DMS 273 (cell line): ENCODE measurements around the gene ORM1.
"Not testable (repeated sequence)": the region's sequence is repeated elsewhere in the genome, so short reads cannot be mapped to it uniquely, and the experiment has no call there.

Source experiments
- DNase-seq: peaks from one replicate; lab custom pipeline; 2025; ENCODE audit not compliant: unreplicated experiment; lab: John Stamatoyannopoulos, UW

The ORM1 gene

DNA sequence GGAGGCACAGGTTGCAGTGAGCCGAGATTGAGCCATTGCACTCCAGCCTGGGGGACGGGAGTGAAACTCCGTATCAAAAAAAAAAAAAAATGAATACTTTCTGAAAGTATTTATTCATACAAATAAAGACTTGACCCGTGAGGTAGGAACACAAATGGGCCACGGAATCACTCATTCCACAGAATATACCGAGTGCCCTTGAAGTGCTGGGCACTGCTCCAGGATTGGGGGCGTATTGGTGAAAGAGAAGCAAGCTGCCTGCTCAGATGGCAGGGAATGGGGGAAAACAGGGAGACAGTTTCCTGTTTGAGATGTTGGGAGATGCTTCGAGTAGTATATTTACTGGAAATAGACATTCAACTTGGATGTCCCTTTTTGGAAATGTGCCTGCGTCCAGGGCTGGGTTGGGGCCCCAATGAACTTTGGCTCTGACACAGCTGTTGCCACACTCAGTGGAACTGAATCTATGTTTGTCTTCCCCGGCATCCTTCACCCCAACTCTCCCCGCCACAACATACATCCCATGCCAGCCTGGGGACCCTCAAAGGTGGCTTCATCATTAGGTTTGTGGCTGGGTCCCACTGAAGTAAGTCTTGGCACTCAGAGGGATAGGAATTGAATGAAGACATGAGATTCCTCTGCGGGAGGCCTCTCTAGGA, 609 bp upstream of the ORM1 start:
- DNase-seq = peak; percentile 12

DNA sequence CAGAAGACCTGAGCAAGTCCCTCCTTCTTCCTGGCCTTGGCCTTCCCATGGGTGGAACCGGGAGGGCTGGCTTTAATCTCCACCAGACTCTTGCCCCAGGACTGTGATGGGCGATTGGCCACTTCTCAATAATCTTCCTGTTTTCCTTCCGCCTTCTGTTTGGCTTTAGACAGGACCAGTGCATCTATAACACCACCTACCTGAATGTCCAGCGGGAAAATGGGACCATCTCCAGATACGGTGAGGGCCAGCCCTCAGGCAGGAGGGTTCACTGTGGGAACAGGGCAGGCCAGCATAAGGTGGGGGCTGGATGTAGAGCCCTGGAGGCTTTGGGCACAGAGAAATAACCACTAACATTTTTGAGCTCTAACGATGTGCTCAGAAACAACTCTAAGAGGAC, 951 bp downstream of the ORM1 start:
- not testable (repeated sequence) for DNase-seq

DNA sequence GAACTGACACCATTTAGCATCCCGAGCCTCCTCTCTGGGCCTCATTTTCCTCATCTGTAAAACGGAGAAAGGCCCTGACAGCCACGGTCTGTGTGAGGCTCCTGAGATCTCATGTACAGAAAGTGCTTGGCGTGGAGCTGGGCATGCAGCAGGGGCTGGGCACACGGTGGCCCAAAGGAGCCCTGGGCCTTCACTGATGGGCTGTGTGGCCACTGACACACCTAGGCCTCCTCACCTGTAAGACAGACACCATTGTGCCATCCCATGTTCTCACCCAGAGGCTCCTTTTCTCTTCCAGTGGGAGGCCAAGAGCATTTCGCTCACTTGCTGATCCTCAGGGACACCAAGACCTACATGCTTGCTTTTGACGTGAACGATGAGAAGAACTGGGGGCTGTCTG, 1.6 kb downstream of the ORM1 start:
- DNase-seq = no peak

DNA sequence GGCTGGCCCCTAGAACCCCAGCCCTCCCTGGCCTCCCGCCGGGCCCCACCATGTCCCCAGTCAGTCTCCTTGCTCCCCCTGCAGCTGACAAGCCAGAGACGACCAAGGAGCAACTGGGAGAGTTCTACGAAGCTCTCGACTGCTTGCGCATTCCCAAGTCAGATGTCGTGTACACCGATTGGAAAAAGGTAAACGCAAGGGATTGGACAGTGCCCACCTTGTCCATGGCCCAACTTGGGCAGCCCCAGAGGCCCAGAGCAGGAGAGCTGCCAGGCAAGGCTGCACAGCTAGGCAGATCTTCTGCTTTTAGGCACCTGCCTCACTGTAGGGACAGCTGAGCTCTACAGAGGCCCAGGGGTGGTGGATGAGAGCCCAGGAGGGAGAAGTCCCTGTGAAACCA, 2.1 kb downstream of the ORM1 start:
- not testable (repeated sequence) for DNase-seq

DNA sequence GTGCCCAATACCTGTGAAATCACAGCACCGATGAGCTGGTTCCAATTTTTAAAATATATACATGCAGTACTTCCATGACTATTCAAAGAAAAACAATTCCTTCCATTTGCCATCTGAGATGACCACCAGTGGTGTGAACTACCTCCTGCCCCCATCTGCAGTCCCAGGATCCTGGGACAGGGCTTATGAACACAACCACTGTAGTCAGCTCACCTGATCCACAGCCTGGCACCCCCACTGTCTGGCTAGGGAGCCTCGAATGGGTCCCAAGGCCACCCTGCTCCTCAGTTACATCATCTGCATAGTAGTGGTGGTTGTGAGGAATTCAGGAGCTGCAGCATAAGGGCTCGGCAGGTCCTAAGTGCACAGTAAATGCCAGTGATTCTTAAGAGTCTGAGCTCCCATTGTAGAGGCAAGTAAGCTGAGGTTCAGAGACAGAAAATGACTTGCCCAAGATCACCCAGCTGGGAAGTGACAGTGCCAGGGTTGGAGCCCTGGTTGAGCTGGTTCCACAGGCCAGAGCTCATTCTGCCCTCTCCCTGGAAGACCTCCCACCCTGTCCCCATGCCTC, 2.9 kb downstream of the ORM1 start:
- DNase-seq = not testable (repeated sequence)

DNA sequence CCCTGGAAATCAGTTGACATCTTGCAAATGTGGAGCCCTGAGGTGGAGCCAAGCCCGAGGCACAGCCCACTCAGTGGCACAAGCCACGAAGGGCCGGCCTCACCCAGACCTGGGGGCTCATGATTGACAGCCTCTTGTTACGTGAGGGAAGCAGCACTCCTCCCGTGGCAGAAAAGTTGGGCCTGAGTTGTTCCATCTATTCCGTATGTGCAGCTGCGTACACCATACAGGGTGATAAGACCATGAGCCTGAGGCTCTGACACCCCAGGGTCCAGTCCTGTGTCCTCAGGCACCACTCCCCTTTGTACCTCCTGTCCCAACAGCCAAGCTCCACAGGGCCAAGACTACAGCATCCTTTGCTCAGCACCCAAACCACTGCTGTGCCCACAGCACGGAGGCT, 4.9 kb downstream of the ORM1 start:
- DNase-seq = no peak

DNA sequence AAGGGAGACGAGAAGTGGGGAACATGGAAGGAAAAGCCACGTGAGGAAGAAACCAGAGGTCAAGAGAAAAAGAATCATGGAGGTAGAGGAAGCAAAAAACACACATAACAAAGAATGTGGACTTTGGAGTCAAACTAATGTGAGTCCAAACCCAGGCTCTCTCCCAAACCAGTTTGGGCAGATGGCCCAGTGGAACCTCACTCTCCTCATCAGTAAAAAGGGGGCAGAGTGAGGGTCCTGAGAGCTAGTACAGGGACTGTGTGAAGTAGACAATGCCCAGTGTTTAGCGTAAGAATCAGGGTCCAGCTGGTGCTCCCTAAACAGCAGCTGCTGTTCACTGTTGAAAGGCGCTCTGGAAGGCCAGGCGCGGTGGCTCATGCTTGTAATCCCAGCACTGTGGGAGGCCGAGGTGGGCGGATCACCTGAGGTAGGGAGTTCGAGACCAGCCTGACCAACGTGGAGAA, 5.5 kb downstream of the ORM1 start:
- DNase-seq = peak; percentile 9

DNA sequence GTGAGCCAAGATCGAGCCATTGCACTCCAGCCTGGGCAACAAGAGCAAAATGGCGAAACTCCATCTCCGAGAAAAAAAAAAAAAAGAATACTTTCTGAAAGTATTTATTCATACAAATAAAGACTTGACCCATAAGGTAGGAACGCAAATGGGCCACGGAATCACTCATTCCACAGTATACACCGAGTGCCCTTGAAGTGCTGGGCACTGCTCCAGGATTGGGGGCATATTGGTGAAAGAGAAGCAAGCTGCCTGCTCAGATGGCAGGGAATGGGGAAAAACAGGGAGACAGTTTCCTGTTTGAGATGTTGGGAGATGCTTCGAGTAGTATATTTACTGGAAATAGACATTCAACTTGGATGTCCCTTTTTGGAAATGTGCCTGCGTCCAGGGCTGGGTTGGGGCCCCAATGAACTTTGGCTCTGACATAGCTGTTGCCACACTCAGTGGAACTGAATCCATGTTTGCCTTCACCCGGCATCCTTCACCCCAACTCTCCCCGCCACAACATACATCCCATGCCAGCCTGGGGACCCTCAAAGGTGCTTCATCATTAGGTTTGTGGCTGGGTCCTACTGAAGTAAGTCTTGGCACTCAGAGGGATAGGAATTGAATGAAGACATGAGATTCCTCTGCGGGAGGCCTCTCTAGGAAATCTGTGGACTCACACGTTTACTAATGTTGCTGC, 6.2 kb downstream of the ORM1 start:
- peak; percentile 6 for DNase-seq

DNA sequence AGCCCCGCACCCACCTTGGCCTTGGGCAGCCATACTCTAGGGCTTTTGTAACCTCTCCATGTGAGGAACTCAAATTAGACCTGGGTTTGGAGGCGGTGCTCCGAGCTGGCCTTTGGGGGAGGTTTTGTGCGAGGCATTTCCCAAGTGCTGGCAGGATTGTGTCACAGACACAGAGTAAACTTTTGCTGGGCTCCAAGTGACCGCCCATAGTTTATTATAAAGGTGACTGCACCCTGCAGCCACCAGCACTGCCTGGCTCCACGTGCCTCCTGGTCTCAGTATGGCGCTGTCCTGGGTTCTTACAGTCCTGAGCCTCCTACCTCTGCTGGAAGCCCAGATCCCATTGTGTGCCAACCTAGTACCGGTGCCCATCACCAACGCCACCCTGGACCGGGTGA, 6.7 kb downstream of the ORM1 start, which contains the start of gene ORM2:
Gene ORM2 (plus strand): TSS at position 245 of the 398 bp plus-strand sequence. CDS start 36 bp downstream, at position 281.
- not testable (repeated sequence) for DNase-seq

DNA sequence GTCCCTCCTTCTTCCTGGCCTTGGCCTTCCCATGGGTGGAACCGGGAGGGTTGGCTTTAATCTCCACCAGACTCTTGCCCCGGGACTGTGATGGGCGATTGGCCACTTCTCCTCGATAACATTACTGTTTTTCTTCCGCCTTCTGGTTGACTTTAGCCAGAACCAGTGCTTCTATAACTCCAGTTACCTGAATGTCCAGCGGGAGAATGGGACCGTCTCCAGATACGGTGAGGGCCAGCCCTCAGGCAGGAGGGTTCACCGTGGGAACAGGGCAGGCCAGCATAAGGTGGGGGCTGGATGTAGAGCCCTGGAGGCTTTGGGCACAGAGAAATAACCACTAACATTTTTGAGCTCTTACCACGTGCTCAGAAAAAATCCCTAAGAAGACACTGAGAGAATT, 7.7 kb downstream of the ORM1 start:
- no peak for DNase-seq

DNA sequence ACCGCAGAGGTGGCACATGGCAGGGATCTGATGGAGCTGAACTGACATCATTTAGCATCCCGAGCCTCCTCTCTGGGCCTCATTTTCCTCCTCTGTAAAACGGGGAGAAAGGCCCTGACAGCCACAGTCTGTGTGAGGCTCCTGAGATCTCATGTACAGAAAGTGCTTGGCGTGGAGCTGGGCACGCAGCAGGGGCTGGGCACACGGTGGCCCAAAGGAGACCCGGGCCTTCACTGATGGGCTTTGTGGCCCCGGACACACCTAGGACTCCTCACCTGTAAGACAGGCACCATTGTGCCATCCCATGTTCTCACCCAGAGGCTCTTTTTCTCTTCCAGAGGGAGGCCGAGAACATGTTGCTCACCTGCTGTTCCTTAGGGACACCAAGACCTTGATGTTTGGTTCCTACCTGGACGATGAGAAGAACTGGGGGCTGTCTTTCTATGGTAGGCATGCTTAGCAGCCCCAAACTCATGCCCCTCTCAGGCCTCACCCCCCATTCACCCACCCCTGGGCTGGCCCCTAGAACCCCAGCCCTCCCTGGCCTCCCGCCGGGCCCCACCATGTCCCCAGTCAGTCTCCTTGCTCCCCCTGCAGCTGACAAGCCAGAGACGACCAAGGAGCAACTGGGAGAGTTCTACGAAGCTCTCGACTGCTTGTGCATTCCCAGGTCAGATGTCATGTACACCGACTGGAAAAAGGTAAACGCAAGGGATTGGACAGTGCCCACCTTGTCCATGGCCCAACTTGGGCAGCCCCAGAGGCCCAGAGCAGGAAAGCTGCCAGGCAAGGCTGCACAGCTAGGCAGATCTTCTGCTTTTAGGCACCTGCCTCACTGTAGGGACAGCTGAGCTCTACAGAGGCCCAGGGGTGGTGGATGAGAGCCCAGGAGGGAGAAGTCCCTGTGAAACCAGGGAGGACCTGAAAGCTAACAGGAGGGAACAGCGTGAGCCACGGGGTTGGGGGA, 8.6 kb downstream of the ORM1 start:
- DNase-seq = not testable (repeated sequence)

DNA sequence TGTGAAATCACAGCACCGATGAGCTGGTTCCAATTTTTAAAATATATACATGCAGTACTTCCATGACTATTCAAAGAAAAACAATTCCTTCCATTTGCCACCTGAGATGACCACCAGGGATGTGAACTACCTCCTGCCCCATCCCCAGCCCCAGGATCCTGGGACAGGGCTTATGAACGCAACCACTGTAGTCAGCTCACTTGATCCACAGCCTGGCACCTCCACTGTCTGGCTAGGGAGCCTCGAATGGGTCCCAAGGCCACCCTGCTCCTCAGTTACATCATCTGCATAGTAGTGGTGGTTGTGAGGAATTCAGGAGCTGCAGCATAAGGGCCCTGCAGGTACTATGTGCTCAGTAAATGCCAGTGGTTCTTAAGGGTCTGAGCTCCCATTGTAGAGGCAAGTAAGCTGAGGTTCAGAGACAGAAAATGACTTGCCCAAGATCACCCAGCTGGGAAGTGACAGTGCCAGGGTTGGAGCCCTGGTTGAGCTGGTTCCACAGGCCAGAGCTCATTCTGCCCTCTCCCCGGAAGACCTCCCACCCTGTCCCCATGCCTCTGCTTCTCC, 9.7 kb downstream of the ORM1 start:
- not testable (repeated sequence) for DNase-seq

DNA sequence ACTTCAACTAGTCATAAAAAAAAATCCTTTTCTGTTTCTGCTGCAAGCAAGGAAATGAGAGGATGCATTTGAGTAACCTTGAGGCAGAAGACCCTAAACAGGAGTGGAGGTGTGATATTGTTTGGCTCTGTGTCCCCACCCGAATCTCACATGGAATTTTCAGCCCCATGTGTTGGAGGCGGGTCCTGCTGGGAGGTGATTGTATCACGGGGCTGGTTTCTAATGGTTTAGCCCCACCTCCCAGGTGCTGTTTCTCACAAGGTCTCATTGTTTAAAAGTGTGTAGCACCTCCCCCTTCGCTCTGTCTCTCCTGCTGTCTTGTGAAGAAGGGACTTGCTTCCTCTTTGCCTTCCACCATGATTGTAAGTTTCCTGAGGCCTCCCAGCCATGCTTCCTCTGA, 10.8 kb downstream of the ORM1 start:
- DNase-seq = not testable (repeated sequence)

DNA sequence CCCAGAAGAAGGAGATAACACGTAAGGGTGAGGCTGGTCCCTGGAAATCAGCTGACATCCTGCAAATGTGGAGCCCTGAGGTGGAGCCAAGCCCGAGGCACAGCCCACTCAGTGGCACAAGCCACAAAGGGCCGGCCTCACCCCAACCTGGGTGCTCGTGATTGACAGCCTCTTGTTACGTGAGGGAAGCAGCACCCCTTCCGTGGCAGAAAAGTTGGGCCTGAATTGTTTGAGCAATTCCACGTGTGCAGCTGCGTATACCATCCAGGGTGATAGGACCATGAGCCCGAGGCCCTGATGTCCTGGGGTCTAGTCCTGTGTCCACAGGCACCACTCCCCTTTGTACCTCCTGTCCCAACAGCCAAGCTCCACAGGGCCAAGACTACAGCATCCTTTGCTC, 11.6 kb downstream of the ORM1 start:
- DNase-seq = no peak

DNA sequence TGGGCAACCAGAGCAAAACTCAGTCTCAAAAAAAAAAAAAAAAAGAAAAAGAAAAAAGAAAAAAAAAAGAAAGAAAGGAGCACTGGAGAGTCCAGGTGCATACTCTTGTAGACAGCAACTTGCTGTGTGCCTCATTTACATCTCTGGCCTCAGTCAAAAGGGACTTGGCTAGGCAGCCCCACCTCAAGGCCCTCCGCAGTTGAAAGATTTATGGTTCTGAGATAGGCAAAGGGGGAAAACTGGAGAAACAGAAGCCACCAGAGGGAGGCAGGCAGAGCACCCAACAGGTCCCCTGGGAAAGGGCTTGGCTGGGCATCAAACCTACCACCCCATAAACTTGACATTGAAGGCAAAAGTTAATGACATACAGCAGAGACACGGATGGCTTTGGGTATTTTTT, 12.8 kb downstream of the ORM1 start:
- DNase-seq = no peak

DNA sequence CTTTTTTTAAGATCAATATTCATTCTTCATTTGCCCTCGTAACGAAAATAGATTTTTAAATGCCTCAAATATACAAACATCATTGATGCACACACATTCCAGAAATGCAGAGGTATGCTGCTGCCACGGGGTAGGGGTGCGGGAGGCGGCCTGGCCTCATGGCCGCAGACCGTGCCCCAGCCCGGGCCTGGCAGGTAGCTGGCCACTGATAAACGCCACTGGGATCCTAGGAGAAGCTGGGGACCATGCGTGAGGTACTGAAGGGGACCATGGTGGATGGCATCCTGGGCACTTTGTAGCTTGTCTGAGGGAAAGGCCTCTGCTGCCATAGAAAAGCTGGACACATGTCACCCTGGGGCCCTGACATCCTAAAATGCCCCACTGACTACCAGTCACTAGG, 13.3 kb downstream of the ORM1 start:
- no peak for DNase-seq

DNA sequence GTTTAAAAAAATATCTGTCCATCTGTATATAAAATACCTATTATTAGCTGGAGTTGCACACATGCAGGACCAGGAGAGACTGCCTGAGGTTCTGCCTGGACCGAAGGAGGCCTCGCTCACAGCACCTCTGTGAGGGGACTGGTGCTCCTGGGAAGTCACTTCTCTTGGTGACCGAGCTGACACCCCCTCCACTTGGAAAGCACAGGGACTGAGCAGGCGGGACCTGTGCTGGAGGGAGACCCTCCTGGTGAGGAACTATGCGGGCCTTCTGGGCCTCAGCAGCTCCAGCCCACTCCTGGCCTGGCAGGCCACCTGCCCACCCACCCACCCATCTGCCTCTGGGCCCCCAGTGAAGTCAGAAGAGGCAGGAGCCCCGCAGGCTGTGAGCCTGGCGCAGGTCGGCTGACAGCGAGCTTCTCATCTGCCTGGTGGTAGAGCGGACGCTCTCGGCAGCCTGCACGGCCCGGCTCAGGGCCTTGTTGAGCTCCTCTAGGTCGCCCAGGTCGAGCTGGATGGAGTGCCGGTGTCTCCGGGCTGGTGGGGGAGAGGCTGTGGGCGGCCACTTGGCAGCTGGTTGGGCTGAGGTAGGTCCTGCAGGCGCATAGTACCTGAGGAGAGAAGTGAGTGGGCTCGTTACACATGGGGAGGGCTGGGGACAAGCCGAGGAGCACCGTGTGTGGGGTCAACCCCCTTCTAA, 13.9 kb downstream of the ORM1 start:
- DNase-seq = no peak

DNA sequence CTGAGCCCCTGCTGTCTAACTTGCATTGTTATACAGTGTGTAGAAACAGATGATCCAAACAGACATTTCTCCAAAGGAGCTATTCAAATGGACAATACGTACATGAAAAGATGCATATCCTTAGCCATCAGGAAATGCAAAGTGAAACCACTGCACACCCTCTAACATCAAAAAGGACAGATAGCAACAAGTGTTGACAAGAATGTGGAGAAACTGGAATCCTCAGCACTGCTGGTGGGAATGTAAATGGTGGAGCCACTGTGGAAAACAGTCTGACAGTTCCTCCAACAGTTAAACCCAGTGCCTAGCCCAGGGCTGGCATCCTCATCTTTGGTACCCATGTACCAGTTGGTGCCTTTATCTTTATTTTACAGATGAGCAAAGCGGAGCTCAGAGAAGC, 15.3 kb downstream of the ORM1 start:
- no peak for DNase-seq

DNA sequence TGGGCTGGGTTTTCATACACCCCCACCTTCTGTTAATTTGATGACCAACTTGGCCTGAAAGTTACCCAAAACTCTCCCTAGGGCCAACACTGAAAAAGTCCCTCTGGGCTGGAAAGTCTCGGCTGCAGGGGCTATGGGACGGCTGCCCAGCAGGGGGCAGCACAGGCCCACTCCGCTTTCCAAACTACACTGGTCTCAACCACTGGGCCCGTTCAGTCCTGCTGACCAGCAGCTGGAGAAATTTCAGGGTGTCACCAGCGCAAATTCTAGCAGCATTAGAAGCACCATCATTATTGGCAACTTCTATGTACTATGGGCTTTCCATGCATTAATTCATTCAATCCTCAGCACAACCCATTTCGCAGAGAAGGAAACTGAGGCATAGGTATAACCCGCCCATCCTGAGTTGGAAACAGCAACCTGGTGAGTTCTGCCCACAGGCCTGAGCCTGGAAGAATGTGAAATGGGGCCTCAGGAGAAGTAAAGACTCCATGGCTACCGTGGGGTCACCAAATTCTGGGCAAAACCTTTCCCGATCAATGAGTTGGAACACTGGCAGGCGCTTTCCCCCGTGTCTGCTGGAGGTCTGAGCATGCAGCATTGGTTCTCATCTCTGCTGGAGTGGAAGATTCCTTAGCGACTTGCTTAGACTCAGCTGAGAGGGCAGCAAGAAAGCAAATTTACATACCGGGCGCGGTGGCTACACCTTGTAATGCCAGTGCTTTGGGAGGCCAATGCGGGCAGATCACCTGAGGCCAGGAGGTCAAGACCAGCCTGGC, 16.4 kb downstream of the ORM1 start:
- peak; percentile 79 for DNase-seq
